Purkinje cell (primary cell): ENCODE measurements around the gene MAN2A2. TPM values are rescaled to one million over a fixed set of nuclear protein-coding genes. Genes with fewer than 3 reads are reported as not detected.

Source experiments
- polyA plus RNA-seq: library from polyadenylated mRNA; unstranded; fragments of >200 nt; fragmentation: Nextera tagmentation; gene quantifications from 2 replicates; pipeline ENCODE4 v1.2.1, GENCODE V29; 2014

MAN2A2 gene
- polyA plus RNA-seq: 11.1 and 42.8 TPM in 2 replicates

DNA sequence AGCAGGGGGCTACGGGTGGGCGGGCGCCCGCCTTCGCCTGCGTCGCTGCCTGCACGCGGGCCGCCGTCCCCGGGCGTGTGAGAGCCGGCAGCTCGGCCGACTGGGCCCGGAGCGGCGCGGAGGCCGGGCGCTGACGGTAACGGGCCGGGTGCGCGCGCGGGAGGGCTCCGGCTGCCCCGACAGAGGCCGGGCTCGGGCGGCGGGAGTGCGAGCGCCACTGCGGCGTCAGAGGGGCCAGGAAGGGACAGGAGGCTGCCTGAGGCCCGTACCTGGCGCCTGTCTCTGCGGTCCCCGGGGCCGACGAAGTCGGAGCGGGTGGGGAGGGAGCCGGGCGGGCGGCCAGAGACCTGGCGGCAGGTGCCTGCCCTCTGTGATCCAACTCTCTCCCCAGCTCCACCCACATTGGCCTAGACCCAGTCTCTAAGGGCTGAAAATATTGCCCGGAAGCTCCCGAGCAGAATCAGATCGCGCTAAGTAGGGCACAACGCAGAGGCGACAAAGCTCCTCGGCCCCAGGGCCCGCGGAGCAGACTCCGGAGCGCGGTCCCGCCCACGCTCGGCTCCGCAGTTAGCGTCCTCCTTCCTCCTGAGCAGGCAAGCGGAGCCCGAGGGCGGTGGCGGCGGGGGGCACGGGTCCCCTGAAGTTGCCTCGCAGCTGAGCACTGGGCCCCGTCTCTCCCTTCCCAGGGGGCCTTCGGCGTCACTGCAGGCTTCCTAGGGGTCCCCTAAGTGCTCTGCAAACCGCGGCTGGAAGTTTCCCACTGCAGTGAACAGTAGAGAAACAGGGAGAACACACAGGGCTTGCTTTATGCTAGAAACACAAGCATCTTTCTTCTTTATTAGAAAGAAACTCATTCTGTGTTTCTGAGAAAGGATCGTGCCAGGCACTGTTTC, at the start of gene MAN2A2:
MAN2A2 (plus strand) TSS at position 463 of the 893 bp plus-strand sequence. CDS start 906 bp downstream, outside the sequence.

DNA sequence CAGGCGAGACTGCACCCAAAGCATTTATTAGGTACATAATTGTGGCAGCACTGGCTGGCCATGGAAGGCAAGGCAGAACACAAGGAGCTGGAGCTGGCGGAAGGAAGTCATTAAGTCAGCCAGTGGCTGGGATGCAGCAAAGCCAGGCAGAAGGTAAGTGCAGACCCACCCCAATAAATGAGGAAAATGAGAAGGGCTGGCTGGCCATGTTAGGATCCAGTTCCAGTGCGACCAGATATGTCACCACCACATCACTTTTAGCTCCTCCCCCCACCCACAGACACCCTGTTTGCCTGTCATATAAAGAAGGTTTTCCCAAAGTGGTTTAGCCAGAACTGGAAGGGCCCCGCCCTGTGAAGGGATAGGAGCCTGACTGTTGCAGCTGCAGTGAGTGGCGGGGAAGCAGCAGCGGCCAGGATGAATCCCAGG, 34.8 kb upstream of the MAN2A2 start, which contains the start of gene FURIN:
FURIN (plus strand) TSS at position 328 of the 429 bp plus-strand sequence. CDS start 7,153 bp downstream, outside the sequence.

GRCh38 chr15:90883976-90884718, 19.0 kb upstream of the MAN2A2 start, which contains the start of gene FES:
Gene FES (plus strand): TSS chr15:90884504. CDS start chr15:90885046, 542 bp downstream.

DNA sequence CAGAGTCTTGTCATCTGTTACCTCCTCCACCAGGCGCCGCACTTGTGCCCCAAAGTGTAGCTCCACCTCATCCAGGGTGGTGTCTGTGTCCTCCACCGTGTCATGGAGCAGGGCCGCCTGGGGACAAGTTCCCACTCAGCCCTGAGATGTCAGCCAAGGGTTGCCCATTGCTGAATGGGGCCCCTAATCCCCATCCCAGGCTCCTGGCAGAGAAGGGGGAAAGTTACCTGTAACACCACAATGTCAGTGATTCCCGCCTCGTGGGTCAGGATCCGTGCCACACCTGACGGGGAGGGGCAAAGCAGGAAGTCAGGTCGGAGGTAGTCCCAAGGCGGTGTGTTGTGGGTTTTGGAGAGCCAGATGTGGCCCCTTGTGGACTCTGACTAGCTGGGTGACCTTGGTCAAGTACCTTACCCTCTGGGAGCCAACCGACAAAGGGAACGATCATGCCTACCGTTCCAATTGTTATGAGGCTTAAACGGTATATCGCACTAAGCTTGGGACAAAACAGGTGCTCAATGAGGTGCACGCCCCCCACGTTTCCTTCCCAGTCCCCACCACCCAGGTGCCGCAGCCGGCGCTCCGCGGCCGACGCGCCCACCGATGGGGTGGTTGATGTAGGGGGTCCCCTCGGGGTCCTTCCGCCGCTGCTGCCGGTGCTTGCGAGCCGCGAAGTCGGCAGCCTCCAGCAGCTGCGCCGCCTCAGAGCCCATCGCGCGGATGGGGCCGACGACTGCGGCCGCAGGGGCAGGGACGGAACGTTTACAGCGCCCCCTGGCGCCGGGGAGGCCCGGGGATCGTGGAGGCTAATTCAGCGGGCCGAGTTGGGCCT, 28.9 kb downstream of the MAN2A2 start, which contains the start of gene HDDC3:
HDDC3 (minus strand) TSS at position 722 of the 832 bp plus-strand sequence; CDS start at position 713, 9 bp downstream.

DNA sequence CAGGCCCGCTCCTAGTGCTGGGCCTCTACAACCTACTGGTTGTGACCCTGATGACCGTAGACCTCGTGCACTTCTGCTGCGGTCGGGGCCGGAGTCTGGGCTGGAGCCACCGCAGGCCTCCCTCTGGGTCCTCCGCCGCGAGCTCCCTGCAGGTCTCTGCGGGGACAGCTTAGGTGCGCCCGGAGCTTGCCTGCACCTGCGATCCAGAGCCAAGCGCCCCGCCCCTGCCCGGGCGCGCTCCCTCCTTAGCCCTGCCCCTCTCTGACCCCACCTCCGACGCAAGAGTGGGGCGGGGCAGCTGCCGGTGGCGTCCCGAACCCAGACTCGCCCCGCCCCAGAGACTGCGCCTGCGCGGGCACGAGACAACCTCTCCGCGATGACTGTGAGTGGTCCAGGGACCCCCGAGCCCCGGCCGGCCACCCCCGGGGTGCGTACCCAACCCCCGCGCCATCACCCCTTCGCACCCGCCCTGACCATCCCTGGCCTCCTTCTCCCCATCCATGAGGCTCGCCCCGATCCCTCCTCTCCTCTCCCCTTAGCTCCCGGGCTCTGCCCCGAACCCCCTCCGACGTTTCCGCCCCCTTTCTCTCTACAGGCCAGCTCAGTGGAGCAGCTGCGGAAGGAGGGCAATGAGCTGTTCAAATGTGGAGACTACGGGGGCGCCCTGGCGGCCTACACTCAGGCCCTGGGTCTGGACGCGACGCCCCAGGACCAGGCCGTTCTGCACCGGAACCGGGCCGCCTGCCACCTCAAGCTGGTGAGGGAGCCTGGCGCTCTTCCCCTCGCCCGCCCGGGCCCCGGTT, 32.0 kb downstream of the MAN2A2 start, which contains the start of gene UNC45A:
UNC45A (plus strand) TSS at position 337 of the 803 bp plus-strand sequence; CDS start at position 377, 40 bp downstream.

GRCh38 chr15:90954712-90955623, 51.9 kb downstream of the MAN2A2 start, which contains the start of gene RCCD1:
Gene RCCD1 (plus strand): TSS chr15:90954884. CDS start chr15:90956735, 1,851 bp downstream.

Other genes starting within 250 kb of the MAN2A2 start
- gene BLM, start 186.0 kb upstream of the MAN2A2 start, polyA plus RNA-seq: 13.7 and 24.4 TPM in 2 replicates
- gene FURIN, start 34.7 kb upstream of the MAN2A2 start, polyA plus RNA-seq: 3.5 and 4.7 TPM in 2 replicates
- gene FES, start 18.8 kb upstream of the MAN2A2 start, polyA plus RNA-seq: not detected in 2 replicates
- 7.9 and 20.9 TPM in 2 replicates for gene HDDC3, start 29.2 kb downstream of the MAN2A2 start, polyA plus RNA-seq
- 8.3 and 9.6 TPM in 2 replicates for gene UNC45A, start 32.0 kb downstream of the MAN2A2 start, polyA plus RNA-seq
- gene RCCD1, start 51.6 kb downstream of the MAN2A2 start, polyA plus RNA-seq: 0.66 and 1.2 TPM in 2 replicates
- gene PRC1, start 91.2 kb downstream of the MAN2A2 start, polyA plus RNA-seq: 3.6 and 6.8 TPM in 2 replicates
- 12.4 and 28.9 TPM in 2 replicates for gene VPS33B, start 119.3 kb downstream of the MAN2A2 start, polyA plus RNA-seq
- 2.0 and 24.1 TPM in 2 replicates for gene SV2B, start 197.0 kb downstream of the MAN2A2 start, polyA plus RNA-seq